Measurements from ENCODE around the gene NR6A1.
A peak's percentile ranks its signal among the peaks of the same experiment; 100 is the strongest.

The NR6A1 gene

DNA sequence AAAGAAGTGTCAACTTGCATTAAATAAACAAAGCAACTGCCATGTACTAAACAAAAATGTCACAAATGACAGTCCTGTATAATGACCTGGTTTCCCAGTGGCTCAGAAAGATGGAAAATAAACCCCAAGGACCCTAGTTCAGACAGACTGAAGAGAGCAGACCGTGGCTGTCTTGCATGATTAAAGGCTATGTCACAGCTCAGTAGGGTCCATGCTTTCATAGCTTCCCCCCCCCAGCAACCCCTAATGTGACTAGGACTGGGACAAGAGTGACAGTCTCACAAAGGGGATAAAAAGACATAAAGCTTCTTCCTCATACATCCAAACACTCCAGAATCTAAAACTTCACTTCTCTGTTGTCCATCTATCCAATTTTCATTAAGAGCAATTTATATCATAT, 113.6 kb downstream of the NR6A1 start:
- H3K4me3 ChIP-seq (ENCODE audit: low read length): no peak overlapping the region
- H3K9ac ChIP-seq (ENCODE audit: low read depth, low read length): peak overlapping the region; percentile 24
- H3K36me3 ChIP-seq (ENCODE audit: insufficient read depth, low read length): no peaks in the 10 kb centered on the region
- no peaks in the 10 kb centered on the region for H3K27me3 ChIP-seq (ENCODE audit: control insufficient read depth, insufficient read depth, low read length)
- H3K4me1 ChIP-seq (ENCODE audit: control insufficient read depth, insufficient read depth, low read length): peaks cover 22% of the 10 kb centered on the region
- H3K9me3 ChIP-seq (replicated peaks; ENCODE audit: low read length): no peaks in the 10 kb centered on the region
- H3K4me2 ChIP-seq (ENCODE audit: low read length): no peak overlapping the region

DNA sequence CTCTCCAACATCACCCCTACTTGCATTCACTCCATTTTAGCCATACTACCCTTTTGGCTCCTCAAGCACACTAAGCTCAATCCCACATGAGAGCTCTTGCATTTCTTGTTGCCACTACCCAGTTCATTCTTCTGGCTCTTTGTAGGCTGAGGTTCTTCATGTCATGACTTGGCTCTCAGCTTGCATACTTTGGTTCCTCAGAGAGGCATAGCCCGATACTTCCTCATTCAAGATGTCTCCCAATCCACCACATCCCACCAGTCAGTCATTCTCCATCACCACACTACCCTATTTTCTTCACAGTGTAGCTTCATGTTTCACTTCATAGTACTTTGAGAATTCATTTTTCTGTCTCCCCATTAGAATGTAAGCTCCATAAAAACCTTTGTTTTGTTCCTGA, 116.7 kb downstream of the NR6A1 start:
- H3K4me3 ChIP-seq (ENCODE audit: low read length): no peak overlapping the region
- peaks cover 15% of the 10 kb centered on the region for H3K4me1 ChIP-seq (ENCODE audit: control insufficient read depth, insufficient read depth, low read length)
- no peak overlapping the region for H3K9ac ChIP-seq (ENCODE audit: low read depth, low read length)
- H3K27me3 ChIP-seq (ENCODE audit: control insufficient read depth, insufficient read depth, low read length): no peaks in the 10 kb centered on the region
- H3K9me3 ChIP-seq (replicated peaks; ENCODE audit: low read length): no peaks in the 10 kb centered on the region
- no peak overlapping the region for H3K4me2 ChIP-seq (ENCODE audit: low read length)
- no peaks in the 10 kb centered on the region for H3K36me3 ChIP-seq (ENCODE audit: insufficient read depth, low read length)

DNA sequence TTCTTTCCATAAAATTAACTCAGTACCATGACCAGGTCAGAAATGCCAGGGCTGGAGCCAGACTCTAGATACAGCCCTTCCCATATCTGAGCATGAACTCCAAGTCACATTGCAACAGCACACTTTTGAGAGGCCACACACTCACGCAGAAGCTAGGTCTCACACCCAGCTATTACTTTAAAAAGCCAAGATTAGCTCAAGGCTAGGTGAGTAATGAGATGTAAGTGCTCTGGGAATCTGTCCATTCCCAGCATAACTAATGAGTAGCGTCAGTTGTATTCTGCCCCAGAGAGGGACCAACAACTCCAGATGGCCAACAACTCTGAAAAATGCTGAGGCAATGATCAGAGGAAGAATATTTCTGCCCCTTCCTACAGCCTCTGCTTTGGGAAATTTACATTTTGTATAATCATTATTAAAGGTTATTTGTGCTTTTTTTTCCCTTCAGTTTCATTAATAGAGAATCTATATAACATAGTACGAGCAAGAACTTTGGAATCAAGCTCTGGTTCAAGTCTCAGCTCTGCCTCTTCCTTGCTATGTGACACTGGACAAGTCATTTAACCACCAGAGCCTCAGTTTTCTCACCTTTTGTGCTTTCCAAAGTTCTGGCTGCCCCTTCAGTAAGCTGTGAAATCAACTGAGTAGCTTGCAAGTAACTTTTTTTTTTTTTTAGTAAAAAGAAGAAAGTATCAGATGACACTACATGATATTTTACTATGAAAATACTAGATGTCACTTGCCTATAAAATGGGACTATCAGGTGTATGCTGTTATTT, 118.3 kb downstream of the NR6A1 start:
- no peaks in the 10 kb centered on the region for H3K27me3 ChIP-seq (ENCODE audit: control insufficient read depth, insufficient read depth, low read length)
- H3K4me2 ChIP-seq (ENCODE audit: low read length): no peak overlapping the region
- H3K4me1 ChIP-seq (ENCODE audit: control insufficient read depth, insufficient read depth, low read length): peaks cover 12% of the 10 kb centered on the region
- H3K9me3 ChIP-seq (replicated peaks; ENCODE audit: low read length): no peaks in the 10 kb centered on the region
- H3K4me3 ChIP-seq (ENCODE audit: low read length): no peak overlapping the region
- H3K36me3 ChIP-seq (ENCODE audit: insufficient read depth, low read length): no peaks in the 10 kb centered on the region
- H3K9ac ChIP-seq (ENCODE audit: low read depth, low read length): no peak overlapping the region

DNA sequence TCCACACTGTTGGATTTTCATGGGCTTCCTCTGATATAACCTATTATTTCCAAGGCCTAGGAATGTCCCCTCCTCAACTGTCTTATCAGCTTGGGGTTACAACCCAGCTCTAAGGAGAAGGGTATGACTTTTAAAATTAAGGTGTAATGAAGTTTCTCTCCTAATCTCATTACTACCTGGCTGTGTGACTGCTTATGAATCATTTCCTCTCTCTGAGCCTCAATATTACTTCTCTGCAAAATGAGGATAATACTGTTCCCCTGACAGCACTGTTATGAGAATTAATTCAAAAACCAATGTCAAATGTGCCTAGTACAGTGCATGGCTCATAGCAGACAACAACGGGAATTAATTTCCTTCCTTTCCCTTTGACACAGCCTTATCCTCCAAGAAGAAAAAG, 118.9 kb downstream of the NR6A1 start:
- Histone ChIP-seq H3K27me3 (ENCODE audit: control insufficient read depth, insufficient read depth, low read length) (no peaks in the 10 kb centered on the region), H3K4me3 (ENCODE audit: low read length) (no peak overlapping the region), H3K36me3 (ENCODE audit: insufficient read depth, low read length) (no peaks in the 10 kb centered on the region), H3K4me1 (ENCODE audit: control insufficient read depth, insufficient read depth, low read length) (peaks cover 10% of the 10 kb centered on the region), H3K9ac (ENCODE audit: low read depth, low read length) (no peak overlapping the region), H3K9me3 (replicated peaks; ENCODE audit: low read length) (no peaks in the 10 kb centered on the region), H3K4me2 (ENCODE audit: low read length) (no peak overlapping the region)

DNA sequence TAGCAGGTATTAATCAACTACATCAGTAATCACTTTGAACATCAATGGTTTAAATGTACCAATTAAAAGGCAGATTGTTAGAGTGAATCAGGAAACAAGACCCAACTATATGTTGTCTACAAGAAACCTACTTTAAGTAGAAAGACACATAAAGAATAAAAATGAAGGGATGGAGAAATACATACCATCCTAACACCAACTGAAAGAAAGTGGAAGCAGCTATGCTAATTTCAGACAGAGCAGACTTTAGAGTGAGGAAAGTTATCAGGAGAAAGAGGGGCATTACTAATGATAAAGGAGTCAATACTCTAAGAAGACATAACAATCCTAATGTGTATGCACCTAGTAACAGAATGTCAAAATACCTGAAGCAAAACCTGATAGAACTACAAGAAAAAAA, 125.8 kb downstream of the NR6A1 start:
- Histone ChIP-seq H3K4me1 (ENCODE audit: control insufficient read depth, insufficient read depth, low read length) (no peaks in the 10 kb centered on the region), H3K4me2 (ENCODE audit: low read length) (no peak overlapping the region), H3K9ac (ENCODE audit: low read depth, low read length) (no peak overlapping the region), H3K36me3 (ENCODE audit: insufficient read depth, low read length) (no peaks in the 10 kb centered on the region), H3K27me3 (ENCODE audit: control insufficient read depth, insufficient read depth, low read length) (no peaks in the 10 kb centered on the region), H3K9me3 (replicated peaks; ENCODE audit: low read length) (no peaks in the 10 kb centered on the region), H3K4me3 (ENCODE audit: low read length) (no peak overlapping the region)

DNA sequence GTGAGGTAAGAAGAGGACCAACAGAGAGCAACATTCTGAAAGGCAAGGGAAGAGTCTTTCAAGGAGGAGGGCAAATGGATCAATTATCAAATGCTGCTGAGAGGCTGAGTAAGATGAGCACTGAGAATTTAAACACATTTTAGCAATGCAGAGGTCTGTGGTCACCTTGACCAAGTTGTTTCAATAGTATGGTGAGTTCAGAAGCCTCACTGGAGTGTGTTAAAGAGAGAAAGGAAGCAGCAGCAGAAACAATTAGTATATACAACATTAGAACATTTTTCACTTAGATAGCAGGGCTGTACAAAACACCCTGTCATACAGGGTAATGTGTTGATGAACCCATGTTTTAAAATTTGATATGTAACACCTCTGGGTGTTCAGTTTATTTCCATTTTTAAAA, 131.5 kb downstream of the NR6A1 start:
- no peak overlapping the region for H3K4me2 ChIP-seq (ENCODE audit: low read length)
- no peak overlapping the region for H3K4me3 ChIP-seq (ENCODE audit: low read length)
- no peak overlapping the region for H3K9ac ChIP-seq (ENCODE audit: low read depth, low read length)
- H3K36me3 ChIP-seq (ENCODE audit: insufficient read depth, low read length): no peaks in the 10 kb centered on the region
- no peaks in the 10 kb centered on the region for H3K9me3 ChIP-seq (replicated peaks; ENCODE audit: low read length)
- H3K4me1 ChIP-seq (ENCODE audit: control insufficient read depth, insufficient read depth, low read length): no peaks in the 10 kb centered on the region
- peaks cover 3% of the 10 kb centered on the region for H3K27me3 ChIP-seq (ENCODE audit: control insufficient read depth, insufficient read depth, low read length)

DNA sequence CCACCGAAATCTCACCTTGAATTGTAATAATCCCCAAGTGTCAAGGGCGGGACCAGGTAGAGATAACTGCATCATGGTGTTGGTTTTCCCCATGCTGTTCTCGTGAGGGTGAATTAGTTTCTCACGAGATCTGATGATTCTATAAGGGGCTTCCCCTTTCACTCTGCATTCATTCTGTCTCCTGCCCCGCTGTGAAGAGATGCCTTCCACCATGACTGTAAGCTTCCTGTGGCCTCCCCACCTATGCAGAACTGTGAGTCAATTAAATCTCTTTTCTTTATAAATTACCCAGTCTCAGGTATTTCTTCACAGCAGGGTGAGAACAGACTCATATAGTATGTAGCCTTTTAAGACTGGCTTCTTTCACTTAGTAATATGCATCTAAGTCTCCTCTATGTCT, 135.8 kb downstream of the NR6A1 start:
- H3K9me3 ChIP-seq (replicated peaks; ENCODE audit: low read length): no peaks in the 10 kb centered on the region
- H3K4me3 ChIP-seq (ENCODE audit: low read length): no peak overlapping the region
- H3K9ac ChIP-seq (ENCODE audit: low read depth, low read length): no peak overlapping the region
- H3K4me1 ChIP-seq (ENCODE audit: control insufficient read depth, insufficient read depth, low read length): peaks cover 4% of the 10 kb centered on the region
- H3K27me3 ChIP-seq (ENCODE audit: control insufficient read depth, insufficient read depth, low read length): peaks cover 3% of the 10 kb centered on the region
- H3K36me3 ChIP-seq (ENCODE audit: insufficient read depth, low read length): no peaks in the 10 kb centered on the region
- no peak overlapping the region for H3K4me2 ChIP-seq (ENCODE audit: low read length)

DNA sequence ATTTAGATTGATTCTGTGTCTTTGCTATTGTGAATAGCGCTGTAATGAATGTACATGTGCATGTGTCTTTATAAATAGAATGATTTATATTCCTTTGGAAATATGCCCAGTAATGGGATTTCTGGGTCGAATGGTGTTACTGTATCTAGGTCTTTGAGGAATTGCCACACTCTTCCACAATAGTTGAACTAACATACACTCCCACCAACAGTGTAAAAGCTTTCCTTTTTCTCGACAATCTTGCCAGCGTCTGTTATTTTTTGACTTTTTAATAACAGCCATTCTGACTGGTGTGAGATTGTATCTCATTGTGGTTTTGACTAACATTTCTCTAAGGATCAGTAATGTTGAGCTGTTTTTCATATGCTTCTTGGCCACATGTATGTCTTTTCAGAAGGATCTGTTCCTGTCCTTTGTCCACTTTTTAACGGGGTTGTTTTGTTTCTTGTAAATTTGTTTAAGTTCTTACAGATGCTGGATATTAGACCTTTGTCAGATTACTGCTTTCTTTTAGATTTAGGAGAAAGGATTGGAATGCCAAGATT, 139.0 kb downstream of the NR6A1 start:
- Histone ChIP-seq H3K27me3 (ENCODE audit: control insufficient read depth, insufficient read depth, low read length) (no peaks in the 10 kb centered on the region), H3K4me3 (ENCODE audit: low read length) (no peak overlapping the region), H3K4me2 (ENCODE audit: low read length) (no peak overlapping the region), H3K4me1 (ENCODE audit: control insufficient read depth, insufficient read depth, low read length) (peaks cover 10% of the 10 kb centered on the region), H3K36me3 (ENCODE audit: insufficient read depth, low read length) (no peaks in the 10 kb centered on the region), H3K9ac (ENCODE audit: low read depth, low read length) (no peak overlapping the region), H3K9me3 (replicated peaks; ENCODE audit: low read length) (no peaks in the 10 kb centered on the region)

DNA sequence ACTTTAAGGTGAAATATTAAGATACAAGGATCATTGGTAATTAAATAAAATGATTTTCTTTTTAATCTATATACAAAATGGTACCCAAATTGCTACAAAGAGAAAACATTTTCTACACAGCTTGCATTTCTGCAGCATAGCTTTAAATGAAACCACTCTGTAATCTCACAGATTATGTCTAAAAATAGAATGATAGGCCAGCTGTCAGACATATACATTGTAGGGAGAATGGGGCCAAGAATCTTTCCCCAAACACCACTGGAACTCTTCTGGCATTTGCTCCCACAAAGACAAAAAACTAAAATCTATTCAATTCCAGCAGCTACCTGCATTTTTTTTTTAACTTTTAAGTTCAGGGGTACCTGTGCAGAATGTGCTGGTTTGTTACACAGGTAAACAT, 139.8 kb downstream of the NR6A1 start:
- no peak overlapping the region for H3K9ac ChIP-seq (ENCODE audit: low read depth, low read length)
- no peaks in the 10 kb centered on the region for H3K9me3 ChIP-seq (replicated peaks; ENCODE audit: low read length)
- H3K4me1 ChIP-seq (ENCODE audit: control insufficient read depth, insufficient read depth, low read length): peaks cover 10% of the 10 kb centered on the region
- H3K4me2 ChIP-seq (ENCODE audit: low read length): no peak overlapping the region
- H3K27me3 ChIP-seq (ENCODE audit: control insufficient read depth, insufficient read depth, low read length): no peaks in the 10 kb centered on the region
- H3K36me3 ChIP-seq (ENCODE audit: insufficient read depth, low read length): no peaks in the 10 kb centered on the region
- H3K4me3 ChIP-seq (ENCODE audit: low read length): no peak overlapping the region

DNA sequence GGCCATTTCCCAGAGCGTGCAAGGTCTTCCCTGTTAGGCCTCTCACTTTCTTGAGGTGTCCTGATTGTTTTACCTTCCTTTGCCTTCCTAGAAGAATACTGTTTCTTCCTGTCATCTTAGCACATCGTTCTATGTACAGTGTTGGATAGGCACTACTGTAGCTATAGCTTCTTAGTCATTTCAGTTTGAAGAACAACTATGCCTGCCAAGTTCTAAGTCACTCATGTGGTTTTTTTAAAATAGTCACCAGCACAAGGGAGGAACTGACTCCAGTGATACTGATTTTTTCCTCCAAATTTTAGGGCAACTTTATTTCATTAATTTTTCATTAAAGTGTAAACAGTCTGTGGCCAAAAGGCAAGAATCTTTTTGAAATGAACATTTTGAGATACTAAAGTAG, 141.5 kb downstream of the NR6A1 start:
- Histone ChIP-seq H3K9ac (ENCODE audit: low read depth, low read length) (no peak overlapping the region), H3K4me1 (ENCODE audit: control insufficient read depth, insufficient read depth, low read length) (peaks cover 10% of the 10 kb centered on the region), H3K4me2 (ENCODE audit: low read length) (no peak overlapping the region), H3K27me3 (ENCODE audit: control insufficient read depth, insufficient read depth, low read length) (no peaks in the 10 kb centered on the region), H3K4me3 (ENCODE audit: low read length) (no peak overlapping the region), H3K36me3 (ENCODE audit: insufficient read depth, low read length) (no peaks in the 10 kb centered on the region), H3K9me3 (replicated peaks; ENCODE audit: low read length) (no peaks in the 10 kb centered on the region)

DNA sequence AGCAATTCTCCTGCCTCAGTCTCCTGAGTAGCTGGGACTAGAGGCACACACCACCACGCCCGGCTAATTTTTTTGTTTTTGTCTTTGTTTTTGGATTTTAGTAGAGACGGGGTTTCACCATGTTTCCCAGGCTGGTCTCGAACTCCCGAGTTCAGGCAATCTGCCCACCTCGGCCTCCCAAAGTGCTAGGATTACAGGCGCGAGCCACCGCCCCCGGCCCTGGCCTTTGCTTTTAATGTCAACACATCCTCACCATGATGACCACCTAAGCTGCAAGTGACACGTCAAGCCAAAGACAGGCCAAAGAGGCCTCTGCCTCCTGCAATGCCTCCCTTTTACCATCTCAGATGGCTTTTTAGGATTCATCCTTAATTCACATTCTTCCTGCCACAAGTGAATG, 142.4 kb downstream of the NR6A1 start:
- H3K36me3 ChIP-seq (ENCODE audit: insufficient read depth, low read length): no peaks in the 10 kb centered on the region
- no peak overlapping the region for H3K4me2 ChIP-seq (ENCODE audit: low read length)
- no peak overlapping the region for H3K9ac ChIP-seq (ENCODE audit: low read depth, low read length)
- no peaks in the 10 kb centered on the region for H3K9me3 ChIP-seq (replicated peaks; ENCODE audit: low read length)
- no peaks in the 10 kb centered on the region for H3K27me3 ChIP-seq (ENCODE audit: control insufficient read depth, insufficient read depth, low read length)
- H3K4me3 ChIP-seq (ENCODE audit: low read length): no peak overlapping the region
- peaks cover 10% of the 10 kb centered on the region for H3K4me1 ChIP-seq (ENCODE audit: control insufficient read depth, insufficient read depth, low read length)

DNA sequence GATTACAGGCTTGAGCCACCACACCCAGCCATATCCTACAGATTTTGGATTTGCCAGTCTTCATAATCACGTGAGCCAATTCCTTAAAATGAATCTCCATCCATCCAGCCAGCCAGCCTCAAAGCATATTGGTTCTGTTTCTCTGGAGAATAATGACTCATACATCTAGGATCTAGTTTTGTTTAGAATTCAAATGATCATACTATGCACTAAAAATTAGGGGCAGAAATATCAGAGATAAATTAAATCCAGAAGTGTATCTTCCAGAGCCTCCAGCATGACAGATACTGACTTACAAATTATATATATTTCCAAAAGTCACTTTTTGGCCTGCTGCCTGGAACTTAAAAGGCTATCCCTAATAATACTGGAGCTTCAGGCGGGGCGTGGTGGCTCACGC, 144.8 kb downstream of the NR6A1 start:
- H3K9ac ChIP-seq (ENCODE audit: low read depth, low read length): no peak overlapping the region
- peaks cover 19% of the 10 kb centered on the region for H3K4me1 ChIP-seq (ENCODE audit: control insufficient read depth, insufficient read depth, low read length)
- no peak overlapping the region for H3K4me3 ChIP-seq (ENCODE audit: low read length)

More for the DNA sequence above, 144.8 kb downstream of the NR6A1 start:
- no peaks in the 10 kb centered on the region for H3K9me3 ChIP-seq (replicated peaks; ENCODE audit: low read length)
- no peaks in the 10 kb centered on the region for H3K36me3 ChIP-seq (ENCODE audit: insufficient read depth, low read length)
- H3K4me2 ChIP-seq (ENCODE audit: low read length): no peak overlapping the region
- H3K27me3 ChIP-seq (ENCODE audit: control insufficient read depth, insufficient read depth, low read length): no peaks in the 10 kb centered on the region
